NB4 (cell line): ENCODE data around the gene FAM184A.
A peak's percentile ranks its signal among the peaks of the same experiment; 100 is the strongest.

Experiments
- DNase-seq: peaks from one replicate; pipeline ENCODE4 v3.0.0; 2010; ENCODE audit warnings: low read depth
- H3K4me3 ChIP-seq: one replicate; pipeline ENCODE4 v1.5.1; 2011; ENCODE audit warnings: mild to moderate bottlenecking, low read depth, low read length, moderate library complexity
- CTCF ChIP-seq: IDR thresholded peaks from one replicate; pipeline ENCODE4 v1.5.1; 2012; ENCODE audit warnings: low read depth, low read length
- MAX ChIP-seq: IDR thresholded peaks from 2 replicates; pipeline ENCODE4 v1.6.1; 2011; ENCODE audit warnings: low read depth, low read length
- MYC ChIP-seq: IDR thresholded peaks from 2 replicates; pipeline ENCODE4 v1.6.1; 2011; ENCODE audit warnings: low read depth, low read length
- POLR2A ChIP-seq: IDR thresholded peaks from 2 replicates; pipeline ENCODE4 v1.6.1; 2011; ENCODE audit warnings: mild to moderate bottlenecking; ENCODE audit not compliant: insufficient read length; ENCODE audit errors: extremely low read depth

Gene FAM184A

GRCh38 chr6:118959903-118960302, 118.6 kb downstream of the FAM184A start:
- TF ChIP-seq MYC (no peak), CTCF (no peak), MAX (no peak), POLR2A (no peak)
- DNase-seq = no peak
- no peak overlapping the region for H3K4me3 ChIP-seq

- TF ChIP-seq MAX = no peak
- TF ChIP-seq MYC = no peak
- no peak for TF ChIP-seq POLR2A
- TF ChIP-seq CTCF = no peak
- no peak for DNase-seq
- no peak overlapping the region for H3K4me3 ChIP-seq
These were observed 125.1 kb downstream of the FAM184A start for GRCh38 chr6:118953391-118953790.

GRCh38 chr6:118952683-118953082, 125.8 kb downstream of the FAM184A start:
- no peak overlapping the region for H3K4me3 ChIP-seq
- peak; percentile 6 for DNase-seq
- TF ChIP-seq CTCF (no peak), POLR2A (no peak), MYC (no peak), MAX (no peak)

- no peak overlapping the region for H3K4me3 ChIP-seq
- DNase-seq = no peak
- no peak for TF ChIP-seq MYC
- TF ChIP-seq POLR2A = no peak
- TF ChIP-seq CTCF = no peak
- no peak for TF ChIP-seq MAX
These were observed 133.2 kb downstream of the FAM184A start for GRCh38 chr6:118945217-118945616.

GRCh38 chr6:118940770-118941169, 137.7 kb downstream of the FAM184A start:
- no peak overlapping the region for H3K4me3 ChIP-seq
- TF ChIP-seq POLR2A (no peak), CTCF (no peak), MAX (no peak), MYC (no peak)
- DNase-seq = no peak

GRCh38 chr6:118939683-118940082, 138.8 kb downstream of the FAM184A start:
- no peak overlapping the region for H3K4me3 ChIP-seq
- TF ChIP-seq MAX = no peak
- no peak for TF ChIP-seq MYC
- TF ChIP-seq CTCF = no peak
- TF ChIP-seq POLR2A = no peak
- no peak for DNase-seq
